ENCODE data around the gene FAM180A. TPM values are rescaled to one million over a fixed set of nuclear protein-coding genes. Genes with fewer than 3 reads are reported as not detected.

Gene FAM180A
- total and polyA plus RNA-seq, 10 of the 15 experiments (the other 5 are each of a cell fraction or from before 2014, with no cell fraction given) = not detected

DNA sequence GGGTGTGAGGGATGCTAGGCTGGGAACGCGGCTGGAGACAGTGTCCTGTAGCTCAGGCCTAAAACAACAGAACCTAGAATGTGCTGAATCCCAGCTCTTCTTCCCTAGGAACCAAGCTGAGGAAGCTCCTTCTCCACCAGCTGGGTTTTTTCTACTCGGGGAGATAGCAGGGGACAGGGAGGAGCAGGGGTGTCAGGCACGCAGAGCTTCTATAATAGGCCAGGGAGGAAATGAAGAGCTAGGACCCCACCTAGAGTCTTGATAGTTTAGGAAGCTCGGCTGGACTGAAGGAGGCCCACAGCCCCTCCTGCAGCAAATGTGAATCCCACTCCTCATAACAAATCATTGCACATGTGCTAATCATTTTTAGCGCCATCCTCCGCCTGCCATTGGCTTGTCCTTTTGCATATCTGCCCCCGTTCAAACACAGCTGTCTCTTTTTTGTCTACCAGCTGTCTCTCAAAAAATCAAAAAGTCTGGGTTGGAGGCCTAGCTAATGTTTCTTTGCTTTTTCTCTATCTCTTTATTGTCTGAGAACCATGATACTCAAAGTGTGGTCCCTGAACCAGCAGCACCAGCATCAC lies 24.1 kb upstream of the FAM180A start (continued):
- TF ChIP-seq USF1 (IDR thresholded peaks at IDR 0.05; ENCODE audit: borderline replicate concordance, extremely low read length, insufficient read depth, low read depth, low read length) (no peak), SMARCA5 (IDR thresholded peaks at IDR 0.05) (no peak), PRDM15 (CRISPR knock-in tag; IDR thresholded peaks at IDR 0.05) (no peak)

DNA sequence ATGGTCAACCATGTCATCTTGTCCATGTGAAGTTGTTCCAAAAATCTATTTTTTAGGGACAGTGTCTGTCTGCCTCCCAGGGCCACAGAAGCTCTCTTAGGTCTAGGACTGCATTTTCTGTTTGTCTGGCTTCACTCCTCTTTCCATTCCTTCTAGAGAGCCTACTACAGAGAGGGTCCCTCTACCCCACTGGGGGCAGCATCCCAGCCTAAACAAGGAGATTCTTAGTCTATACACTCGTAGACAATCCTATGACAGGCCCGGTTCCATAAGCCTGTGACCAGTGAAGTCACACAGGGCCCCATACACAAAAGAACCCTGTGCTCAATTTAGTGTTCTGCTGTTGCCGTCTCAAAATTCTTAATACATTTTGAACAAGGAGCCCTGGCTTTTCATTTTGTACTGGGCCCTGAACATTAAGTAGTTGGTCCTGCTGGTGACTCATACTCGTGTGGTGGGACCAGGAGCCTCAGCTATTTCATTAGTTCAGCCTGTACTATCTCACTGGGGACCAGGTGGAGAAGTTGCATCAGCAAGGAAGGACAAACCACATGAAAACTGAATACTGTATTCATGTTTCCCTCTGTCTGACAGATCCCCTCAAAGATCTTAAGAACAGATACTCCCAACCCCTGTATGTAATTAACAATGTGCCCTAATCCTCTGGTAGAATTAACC lies 23.5 kb upstream of the FAM180A start:
- Histone ChIP-seq H3K4me3 (no peak overlapping the region), H2AFZ (ENCODE audit: control insufficient read depth, low read depth, low read length) (no peak overlapping the region), H3K27me3 (replicated peaks in 1 of 2; ENCODE audit: control insufficient read depth in 2 of 2, insufficient read depth in 2 of 2, low read length in 1 of 2) (no peaks in the 10 kb centered on the region; a peak in 1 of 4 replicates), H3K9ac (ENCODE audit: control insufficient read depth, insufficient read depth, low read length) (no peak overlapping the region), H3K4me2 (ENCODE audit: control insufficient read depth, insufficient read depth) (no peak overlapping the region), H4K20me1 (ENCODE audit: control insufficient read depth, insufficient read depth) (no peaks in the 10 kb centered on the region), H3K79me2 (ENCODE audit: control insufficient read depth, insufficient read depth, low read length) (no peaks in the 10 kb centered on the region), H3K4me1 (ENCODE audit: control insufficient read depth, insufficient read depth, low read length) (no peaks in the 10 kb centered on the region), H3K36me3 (ENCODE audit: control insufficient read depth in 2 of 2, insufficient read depth in 2 of 2, low read length in 1 of 2) (no peaks in the 10 kb centered on the region), H3K27ac (ENCODE audit: control insufficient read depth, insufficient read depth) (no peak overlapping the region), H3K9me3 (replicated peaks; ENCODE audit: control insufficient read depth, insufficient read depth, low read length) (no peaks in the 10 kb centered on the region)
- in situ Hi-C loops (cut with MboI) = no loop called here
- CTCF ChIA-PET = interaction anchor here (1.3 kb wide), 1 partner anchor 97 kb away, joined by 3 read pairs; no protein-coding TSS in a partner anchor
- ATAC-seq = no peak
- intact Hi-C loops (cut with micrococcal nuclease; ENCODE audit: unreplicated experiment) = no loop called here
- 46% methylated on average over 4 of the region's 4 CpGs for WGBS (ENCODE audit: insufficient coverage, insufficient replicate concordance, low lambda C conversion rate, missing lambda C conversion rate)
- POLR2A ChIA-PET = interaction anchor here (0.8 kb wide), 1 partner anchor 13 kb away, joined by 5 read pairs; no protein-coding TSS in a partner anchor
- BruUV-seq (replicated peaks) = no TSS peak
- DNase-seq (ENCODE audit: low read depth, low spot score) = no peak
- no peak for FAIRE-seq
- RAD21 ChIA-PET (ENCODE audit: unreplicated experiment) = no interaction called here
- SMC1A ChIA-PET (ENCODE audit: uncharacterized antibody, unreplicated experiment) = interaction anchor here (0.8 kb wide), 1 partner anchor 106 kb away, joined by 3 read pairs; no protein-coding TSS in a partner anchor
- TF ChIP-seq STAT1 (conservative IDR thresholded peaks at IDR 0.05) (no peak), SIX5 (IDR thresholded peaks at IDR 0.05; ENCODE audit: low read depth, low read length, severe bottlenecking) (no peak), FOS (IDR thresholded peaks at IDR 0.05; ENCODE audit: borderline replicate concordance, extremely low read depth, insufficient read length) (no peak), NR2C1 (IDR thresholded peaks at IDR 0.05) (no peak), LARP7 (IDR thresholded peaks at IDR 0.05) (no peak), RELA (IDR thresholded peaks at IDR 0.05; ENCODE audit: borderline replicate concordance, partially characterized antibody) (no peak), USF1 (IDR thresholded peaks at IDR 0.05; ENCODE audit: borderline replicate concordance, extremely low read length, insufficient read depth, low read depth, low read length) (no peak)
- TF ChIP-seq, protein P1, sequence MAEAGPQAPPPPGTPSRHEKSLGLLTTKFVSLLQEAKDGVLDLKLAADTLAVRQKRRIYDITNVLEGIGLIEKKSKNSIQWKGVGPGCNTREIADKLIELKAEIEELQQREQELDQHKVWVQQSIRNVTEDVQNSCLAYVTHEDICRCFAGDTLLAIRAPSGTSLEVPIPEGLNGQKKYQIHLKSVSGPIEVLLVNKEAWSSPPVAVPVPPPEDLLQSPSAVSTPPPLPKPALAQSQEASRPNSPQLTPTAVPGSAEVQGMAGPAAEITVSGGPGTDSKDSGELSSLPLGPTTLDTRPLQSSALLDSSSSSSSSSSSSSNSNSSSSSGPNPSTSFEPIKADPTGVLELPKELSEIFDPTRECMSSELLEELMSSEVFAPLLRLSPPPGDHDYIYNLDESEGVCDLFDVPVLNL (IDR thresholded peaks at IDR 0.05; ENCODE audit: low read depth, low read length) = no peak

Data from GM12878 (cell line).